HG02840 (cell line): ENCODE results near the gene TKTL1.
"Not testable (repeated sequence)": the region's sequence is repeated elsewhere in the genome, so short reads cannot be mapped to it uniquely, and the experiment has no call there.

ENCODE experiments used
- ATAC-seq: cut with Tn5 transposase; IDR thresholded peaks from one replicate; pipeline ENCODE4 v1.9.1; 2021; ENCODE audit warnings: mild to moderate bottlenecking, moderate library complexity, moderate number of reproducible peaks; ENCODE audit not compliant: unreplicated experiment, low FRiP score

The TKTL1 gene

DNA sequence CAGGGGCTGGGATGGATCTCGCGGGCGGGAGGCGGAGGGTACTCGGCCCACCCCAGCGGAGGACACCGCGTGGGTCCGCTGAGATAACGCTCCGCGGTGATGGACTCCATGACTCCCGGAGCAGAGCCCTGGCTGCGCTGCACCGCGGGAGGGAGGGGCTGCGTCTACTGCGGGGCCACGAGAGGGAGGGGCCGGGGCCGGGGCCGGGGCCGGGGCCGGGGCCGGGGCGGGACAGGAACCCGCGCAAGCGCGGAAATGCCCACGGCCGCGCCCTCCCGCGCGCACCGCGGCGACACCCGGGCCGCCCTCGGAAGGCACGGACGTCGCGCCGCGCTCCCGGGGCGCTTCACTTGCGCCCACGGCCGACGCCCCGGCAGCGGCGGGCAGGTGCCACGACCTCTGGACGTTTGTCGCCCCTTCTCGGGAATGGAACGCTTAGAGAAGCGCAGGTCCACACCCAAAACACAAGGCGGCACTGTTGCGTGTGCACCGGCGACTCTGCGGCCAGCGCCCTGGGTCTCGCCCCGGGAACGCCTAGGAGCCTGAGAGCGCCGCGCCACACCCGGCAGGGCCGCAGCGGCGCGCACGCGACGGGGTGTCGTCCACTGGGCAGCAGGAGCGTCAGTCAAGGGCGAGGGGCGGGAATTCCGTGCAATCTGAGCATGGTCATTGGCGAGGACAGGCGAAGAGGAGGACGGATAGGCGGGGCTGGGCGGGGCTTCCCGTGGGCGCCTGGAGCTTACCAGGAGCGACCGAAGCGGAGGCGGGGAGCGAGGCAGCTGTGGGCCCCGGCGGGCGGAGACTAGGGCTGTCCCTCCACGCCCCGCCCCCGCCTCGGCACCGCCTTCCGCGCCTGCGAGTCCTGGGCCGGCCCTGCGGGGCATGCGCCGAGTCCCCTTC is 46.1 kb downstream of the TKTL1 start:
- peak; percentile 59 for ATAC-seq

DNA sequence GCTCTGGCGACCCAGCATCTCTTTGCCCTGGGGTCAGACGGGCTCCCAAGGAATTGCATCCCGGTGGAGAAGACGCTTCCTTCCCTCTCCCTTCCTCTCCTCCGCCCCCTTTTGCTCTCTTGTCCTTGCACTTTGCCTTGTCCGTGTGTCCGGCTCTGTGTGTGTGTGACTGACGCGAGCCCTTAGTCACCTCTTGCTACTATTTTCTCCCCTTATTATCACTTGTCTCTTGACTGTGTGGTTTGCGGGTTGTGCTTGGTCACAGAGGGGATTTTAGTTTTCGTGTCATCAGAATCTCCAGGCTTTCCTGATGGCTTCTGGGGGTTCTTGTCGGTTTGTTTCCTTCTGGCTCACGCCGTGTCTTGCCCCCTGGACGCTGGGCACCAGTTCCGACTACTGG is 47.5 kb downstream of the TKTL1 start:
- peak; percentile 13 for ATAC-seq

DNA sequence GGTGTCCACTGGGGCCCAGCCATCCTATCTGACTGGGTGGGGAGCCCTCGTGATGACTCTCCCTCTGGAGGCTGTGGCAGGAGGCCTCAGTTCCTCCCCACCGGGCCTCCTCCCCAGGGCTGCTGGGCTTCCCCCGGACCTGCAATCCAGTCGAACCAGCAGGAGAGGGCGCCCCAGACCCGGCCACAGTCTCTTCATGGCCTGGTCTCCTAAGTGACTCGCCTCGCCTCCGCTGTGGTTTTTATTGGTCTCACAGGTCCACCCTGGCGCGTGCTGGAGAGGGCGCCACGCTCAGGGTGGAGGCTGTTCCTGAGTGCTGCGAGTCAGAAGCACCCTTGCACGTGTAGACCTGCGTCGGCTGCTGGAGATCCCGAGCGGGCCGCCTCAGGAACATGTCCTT is 48.0 kb downstream of the TKTL1 start:
- not testable (repeated sequence) for ATAC-seq

DNA sequence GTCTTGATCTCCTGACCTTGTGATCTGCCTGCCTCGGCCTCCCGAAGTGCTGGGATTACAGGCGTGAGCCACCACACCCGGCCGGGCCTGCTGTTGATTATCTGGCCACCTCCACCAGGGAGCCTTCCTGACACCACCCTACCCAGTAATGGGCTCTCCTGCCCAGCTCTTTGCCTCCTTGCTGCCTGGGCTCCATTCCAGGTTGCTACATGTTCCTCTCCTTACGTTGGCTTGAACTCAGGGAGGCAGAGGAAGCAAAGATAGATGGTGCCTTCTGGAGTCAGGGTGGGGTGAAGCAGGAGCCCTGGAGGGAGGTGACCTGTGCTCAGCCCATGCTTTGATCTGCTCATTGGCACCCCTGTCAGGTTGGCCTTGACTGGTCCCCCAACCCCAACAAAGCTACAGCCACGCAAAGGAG is 52.5 kb downstream of the TKTL1 start:
- no peak for ATAC-seq

DNA sequence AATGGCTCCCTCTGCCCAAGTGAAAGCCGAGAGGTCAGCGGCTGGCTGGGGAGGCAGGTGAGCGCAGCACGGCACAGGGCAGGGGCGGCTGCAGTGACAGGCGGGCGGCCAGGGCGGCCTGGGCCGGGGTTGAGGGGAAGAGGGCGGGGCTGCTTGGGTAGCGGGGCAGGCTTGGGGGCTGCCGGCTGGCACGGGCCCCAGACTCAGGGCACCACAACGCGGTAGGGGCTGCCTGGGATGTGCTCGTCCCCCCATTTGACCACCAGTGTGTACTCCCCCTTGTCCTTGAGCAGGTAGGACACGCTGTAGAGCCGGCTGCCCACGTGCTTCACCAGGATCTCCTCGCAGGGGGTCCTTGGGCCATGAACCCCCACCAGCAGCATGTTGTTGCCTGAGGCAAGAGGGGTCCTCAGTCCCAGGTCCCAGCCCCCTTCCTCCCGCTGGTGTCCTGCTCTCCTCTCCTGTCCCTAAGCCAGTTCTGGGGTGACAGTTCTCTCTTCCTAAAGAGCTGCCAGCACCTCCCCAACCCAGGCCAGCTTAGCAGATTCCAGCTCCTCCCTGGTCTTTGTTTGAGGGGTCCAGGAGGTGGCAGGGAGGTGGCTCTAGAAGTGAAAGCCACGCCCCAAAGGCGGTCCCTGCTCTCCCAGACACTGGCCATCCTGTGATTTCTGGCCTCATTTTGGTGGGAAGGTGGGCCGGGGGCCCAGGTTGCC is 53.2 kb downstream of the TKTL1 start:
- ATAC-seq = no peak

DNA sequence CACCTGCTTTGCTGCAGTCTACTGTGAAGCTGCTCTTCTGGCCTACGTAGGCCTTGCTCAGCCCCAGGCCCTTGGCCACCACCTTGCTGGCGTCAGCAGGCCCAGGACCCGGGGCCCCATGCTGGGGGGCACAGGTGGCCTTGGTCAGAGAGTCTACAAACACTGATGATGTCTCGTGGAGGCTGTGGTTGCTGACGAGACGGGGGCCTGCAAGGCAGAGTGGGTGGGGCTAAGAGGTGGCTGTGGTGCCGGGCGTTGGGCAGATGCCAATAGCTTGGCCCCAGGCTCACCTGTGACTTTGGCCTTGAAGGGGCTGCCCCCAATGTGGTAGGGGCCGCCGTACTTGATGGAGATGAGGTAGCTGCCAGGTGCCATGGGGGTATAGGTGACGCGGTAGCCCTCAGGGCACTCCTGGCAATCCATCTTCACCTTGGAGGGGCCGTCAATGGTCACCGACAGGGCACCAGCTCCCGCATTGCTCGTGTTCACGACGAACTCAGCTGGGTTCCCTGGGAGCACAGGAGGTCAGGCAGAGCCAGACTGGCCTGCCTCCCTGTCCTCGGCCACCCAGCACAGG is 53.9 kb downstream of the TKTL1 start:
- no peak for ATAC-seq

DNA sequence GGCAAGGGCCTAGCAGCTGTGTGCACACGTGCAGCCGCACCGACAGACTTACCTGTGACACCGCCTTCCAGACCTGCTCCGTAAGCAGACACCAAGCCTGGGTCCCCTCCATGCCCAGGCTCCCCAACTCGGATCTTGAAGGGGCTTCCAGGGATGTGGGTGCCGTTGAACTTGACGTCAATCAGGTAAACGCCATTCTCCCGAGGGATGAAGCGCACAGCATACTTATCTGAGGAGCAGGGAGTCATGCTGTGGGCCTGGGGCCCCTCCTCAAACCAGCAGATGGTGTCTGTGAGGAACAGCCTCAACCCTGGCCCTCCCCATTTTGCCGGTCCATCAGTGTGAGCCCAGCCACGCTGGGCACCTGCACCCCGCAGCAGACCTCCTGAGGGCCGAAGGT is 54.4 kb downstream of the TKTL1 start:
- ATAC-seq = no peak

DNA sequence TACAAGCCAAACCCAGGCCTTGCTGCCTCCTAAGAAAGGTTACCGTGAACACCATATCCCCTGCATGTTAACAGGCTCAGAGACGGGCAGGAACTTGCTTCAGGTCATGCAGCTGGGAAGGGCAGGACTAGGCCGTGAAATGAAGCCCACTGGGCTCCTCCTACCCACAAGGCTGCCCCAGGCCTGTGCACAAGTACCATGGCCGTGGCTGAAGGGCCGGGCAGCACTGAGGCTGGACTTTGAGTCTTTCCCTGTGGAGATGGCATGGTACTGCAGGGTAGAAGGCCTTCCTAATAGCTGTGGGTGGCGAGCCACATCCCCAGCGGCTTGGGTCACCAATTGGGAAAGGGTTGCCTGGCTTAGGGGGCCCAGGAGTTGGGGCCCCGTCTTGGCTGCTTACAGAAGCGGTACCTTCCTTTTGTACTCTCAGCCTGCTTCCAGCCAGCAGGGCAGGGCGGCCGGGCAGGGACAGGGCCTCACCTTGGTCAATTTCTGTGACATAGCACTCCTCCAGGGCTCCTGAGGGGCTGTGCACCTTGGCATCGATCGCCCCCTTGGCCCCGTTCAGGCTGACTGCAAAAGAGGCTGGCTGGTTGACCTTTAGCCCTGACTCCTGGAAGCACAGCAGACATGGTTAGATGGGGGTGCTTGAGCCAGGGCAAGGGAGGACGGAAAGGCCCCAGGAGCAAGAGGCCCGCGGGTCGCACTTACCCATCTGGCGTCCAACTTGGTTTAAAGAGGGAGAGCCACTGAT is 55.0 kb downstream of the TKTL1 start:
- no peak for ATAC-seq

DNA sequence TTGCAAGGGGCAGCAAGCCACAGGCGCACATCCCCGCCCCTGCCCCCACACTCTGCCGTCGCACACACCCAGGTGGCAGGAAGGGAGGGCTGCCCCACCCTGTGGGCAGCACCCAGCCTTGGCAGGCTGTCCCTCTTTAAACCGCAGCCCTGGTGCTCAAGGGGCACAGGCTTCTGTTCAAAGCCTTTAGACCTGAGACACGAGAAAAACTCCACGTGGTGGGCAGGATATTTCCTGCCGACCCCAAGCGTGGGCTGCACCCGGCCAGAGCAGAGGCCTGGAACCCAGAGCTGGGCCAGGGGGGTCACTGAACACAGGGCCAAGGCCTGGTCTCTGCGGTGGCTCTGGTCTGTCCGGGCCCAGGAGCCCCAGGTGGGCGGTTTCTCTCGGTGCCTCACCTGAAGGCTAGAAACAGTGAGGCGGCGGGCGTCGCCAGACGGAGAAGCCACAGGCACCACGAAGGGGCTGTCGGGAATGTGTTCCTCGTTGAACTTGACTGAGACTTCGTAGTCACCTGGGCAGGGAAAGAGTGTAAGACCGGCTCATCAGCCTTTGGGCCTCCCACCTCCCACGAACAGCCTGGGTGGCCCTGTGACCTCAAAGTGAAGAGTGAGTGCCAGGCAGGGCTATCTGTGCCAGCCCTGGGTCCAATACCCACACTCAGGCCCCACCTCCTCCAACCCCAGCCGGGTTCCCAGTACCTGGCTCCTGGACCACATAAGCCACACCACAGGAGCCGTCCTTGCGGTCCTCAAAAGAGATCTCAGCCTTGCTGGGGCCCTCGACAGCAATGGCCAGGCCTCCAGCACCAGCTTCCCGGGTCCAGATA is 55.8 kb downstream of the TKTL1 start:
- ATAC-seq = no peak

DNA sequence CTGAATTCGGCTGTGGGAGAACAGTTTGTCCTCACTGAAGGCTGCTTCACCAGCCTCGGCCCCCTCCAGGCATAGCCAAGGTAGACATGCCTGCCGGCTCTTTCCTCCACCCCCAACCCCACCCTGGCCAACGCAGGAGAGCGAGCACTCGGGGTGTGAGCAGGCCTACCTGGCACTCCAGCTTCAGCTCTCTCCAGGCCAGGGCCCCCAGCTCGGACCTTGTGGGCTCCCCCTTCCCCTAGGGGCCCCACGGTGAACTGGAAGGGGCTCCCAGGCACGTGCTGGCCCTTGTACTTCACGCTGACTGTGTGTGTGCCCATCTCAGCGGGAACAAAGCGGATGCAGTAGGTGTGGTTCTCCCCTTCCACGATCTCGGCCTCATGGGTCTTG is 56.4 kb downstream of the TKTL1 start:
- ATAC-seq = no peak

DNA sequence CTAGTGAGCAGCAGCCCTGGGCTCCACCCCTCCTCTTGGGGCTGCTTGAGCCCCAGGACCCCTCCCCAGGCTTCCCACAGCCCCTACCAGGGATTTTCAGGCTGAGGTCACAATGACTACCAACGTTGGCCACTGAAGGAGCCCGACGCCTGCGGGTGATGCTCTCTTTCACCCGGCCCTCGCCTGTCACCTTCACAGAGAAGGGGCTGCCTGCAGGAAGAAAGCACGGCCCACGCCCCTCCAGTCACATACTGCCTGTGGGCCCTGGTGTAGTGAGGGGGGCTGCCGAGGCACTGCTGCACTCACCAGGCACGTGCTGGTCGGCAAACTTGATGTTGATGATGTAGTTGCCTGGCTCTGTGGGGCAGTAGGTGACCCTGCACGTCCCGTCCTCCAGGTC is 56.9 kb downstream of the TKTL1 start:
- ATAC-seq = no peak

DNA sequence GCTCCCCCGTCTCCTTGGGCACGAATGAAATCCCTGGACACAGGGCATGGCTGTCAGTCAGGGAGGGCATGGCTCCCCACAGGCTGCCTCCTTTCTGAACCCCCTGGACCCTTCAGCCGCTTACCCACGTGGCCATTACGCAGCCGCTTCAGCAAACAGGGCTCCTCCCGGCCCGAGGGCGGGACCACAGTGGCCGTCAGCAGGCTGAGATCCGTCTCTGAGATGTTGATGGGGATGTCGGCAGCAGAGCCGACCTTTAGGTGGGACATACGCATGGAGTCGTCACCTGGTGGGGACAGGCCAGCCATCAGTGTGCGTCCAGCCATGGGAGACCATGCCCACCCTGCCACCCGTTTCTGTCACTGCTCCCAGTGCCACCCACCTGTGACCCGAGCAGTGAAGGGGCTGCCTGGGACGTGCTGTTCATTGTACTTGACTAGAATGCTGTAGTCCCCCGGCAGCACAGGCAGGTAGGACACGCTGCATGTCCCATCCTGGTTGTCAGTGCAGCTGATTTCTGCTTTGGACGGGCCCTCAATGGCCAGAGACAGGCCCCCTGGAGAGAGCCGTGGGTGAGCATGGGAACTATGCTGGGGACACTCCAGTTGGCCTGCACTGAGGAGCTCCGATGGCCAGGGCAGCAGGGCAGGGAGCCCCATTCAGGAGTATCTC is 57.7 kb downstream of the TKTL1 start:
- ATAC-seq = no peak

DNA sequence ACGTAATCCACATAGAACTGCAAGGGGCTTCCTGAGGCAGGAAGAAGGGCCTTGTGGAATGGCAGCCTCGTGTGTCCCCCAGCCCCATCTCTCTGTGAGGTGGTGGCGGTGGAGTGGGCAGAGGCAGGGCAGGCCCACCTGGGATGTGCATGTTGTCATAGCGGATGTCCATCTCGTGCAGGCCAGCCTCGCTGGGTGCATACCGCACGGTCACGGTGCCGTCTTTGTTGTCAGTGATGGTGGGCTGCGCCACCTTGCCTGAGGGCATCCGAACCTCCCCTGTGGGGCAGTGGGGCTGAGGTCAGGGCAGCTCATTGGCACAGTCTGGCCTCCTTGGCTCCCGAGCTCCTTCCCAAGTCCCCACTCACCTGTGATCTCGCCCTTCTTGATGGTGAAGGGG is 58.4 kb downstream of the TKTL1 start:
- ATAC-seq = no peak

DNA sequence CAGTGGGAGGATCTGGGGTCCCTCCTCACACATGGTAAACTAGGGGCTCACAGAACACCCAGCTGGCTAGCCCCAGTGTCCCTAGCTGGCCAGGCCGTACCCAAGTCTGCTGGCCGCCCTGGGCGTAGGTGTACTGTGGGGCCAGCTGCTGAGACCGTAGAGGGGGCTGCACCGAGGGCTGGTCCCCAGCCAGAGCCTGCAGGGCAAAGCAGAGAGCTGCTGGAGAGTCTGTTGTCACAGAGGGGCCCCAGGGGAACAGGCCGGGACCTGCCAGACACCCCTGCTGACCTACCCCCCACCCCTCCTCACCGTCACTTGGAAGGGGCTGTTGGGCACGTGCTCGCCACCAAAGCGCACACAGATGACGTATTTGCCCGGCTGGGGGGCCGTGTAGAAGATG is 58.9 kb downstream of the TKTL1 start:
- no peak for ATAC-seq

DNA sequence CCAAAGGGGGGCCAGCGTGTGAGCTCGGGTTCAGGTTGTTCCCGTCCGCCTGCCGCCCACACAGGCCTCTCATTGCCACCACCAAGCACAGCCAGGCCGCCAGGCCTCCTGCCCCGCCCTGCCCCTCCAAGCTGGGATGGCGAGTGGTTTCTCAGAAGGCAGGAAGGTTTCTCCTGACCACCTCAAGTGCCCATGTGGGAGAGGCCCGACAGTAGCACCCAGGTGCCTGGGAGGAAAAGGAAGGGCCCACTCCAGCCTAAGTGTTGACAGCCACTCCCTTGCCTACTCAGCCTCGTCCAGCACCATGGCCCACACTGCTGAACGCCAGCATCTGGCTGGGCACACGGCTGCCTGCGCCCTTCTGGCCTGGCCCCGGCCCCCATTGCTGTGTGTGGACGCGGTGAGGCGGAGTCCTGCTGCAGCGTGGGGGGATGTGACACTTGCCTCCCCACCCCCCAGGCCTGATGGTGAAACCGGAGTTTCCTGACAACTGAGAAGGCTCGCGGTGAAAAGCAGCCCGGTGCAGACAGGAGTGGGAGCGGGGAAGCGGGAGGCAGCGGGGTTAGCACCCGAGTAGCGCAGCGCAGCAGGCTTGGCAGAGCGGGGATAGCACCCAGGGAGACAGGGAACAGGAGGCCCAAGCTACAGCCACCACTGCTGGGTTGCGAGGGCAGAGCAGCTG is 59.6 kb downstream of the TKTL1 start:
- ATAC-seq = no peak

DNA sequence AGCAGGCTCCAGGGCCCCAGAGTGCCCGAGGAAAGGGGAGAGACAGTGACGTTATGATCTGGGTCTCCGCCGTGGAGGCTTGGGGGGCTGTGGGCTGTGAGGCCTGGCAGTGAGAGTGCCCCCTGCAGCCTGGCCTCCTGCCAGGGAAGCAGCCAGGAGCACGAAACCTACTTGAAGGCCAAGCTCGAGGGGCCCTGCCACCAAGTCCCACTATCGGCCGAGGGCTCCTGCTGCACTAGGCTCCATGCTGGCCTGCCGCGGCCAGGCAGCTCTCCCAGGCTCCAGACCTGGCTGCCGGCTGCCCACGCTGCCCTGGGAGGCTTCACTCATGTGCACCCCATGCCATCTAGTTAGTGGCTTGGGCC is 60.2 kb downstream of the TKTL1 start:
- ATAC-seq = no peak

DNA sequence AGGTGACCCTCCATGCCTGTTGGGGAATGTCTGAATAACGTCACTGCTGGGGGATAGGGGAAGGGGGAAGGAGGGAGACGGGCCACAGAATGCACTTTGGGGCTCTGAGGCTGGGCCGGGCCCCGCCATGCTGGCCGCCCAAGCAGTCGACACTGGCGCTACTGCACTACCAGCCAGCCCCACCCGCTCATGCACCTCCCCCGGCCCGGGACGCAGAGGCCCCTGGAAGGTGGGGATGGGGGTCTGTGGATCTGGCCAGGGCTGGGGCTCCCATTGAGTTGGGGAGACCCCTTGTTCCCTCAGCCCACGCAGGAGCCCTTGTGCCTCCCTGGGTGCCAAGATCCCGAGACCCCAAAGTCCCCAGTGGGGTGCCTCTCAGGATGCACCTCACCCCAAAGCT is 61.0 kb downstream of the TKTL1 start:
- ATAC-seq = no peak

DNA sequence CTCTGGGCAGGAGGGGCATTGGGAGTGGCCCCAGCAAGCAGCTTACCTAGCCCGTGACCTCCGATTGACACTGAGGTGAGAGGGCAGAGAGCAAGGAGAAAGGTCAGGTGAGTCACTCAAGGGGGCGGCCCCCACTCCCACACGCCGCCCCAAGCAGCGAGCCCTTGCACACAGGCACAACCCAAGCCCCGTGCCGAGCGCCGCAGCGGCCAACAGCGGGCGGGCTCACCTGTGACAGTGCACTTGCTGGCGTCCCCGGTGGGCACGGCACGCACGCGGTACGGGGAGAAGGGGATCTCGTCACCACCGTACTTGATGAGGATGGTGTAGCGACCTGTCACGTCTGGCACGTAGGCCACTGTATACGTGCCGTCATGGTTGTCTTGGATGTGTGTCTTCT is 61.6 kb downstream of the TKTL1 start:
- no peak for ATAC-seq

DNA sequence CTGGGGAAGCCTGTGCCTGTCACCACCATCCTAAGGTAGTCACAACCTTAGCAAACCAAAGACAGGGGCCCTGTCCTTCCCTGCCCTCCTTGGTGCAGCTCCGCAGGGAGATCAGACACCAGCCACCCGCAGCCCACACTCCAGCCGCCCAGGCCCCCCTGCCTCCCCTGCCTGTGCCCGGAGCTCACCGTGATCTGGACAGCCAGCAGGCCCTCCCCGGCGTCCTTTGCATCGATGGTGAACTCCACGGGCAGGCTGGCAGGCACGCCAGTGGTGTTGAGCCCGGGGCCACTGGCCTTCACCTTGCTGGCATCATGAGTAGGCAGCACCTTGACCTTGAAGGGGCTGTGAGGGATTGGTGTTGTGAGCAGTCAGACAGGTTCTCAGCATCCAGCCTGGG is 62.4 kb downstream of the TKTL1 start:
- ATAC-seq = no peak
